GM13977 (cell line): ENCODE data around the gene CCNJL.

Experiments used
- DNase-seq: peaks from one replicate; pipeline ENCODE4 v3.0.0; 2012; ENCODE audit warnings: low spot score
- in situ Hi-C: fragments of 300-500 bp; cut with MboI; formaldehyde crosslinking; loops from one replicate; pipeline ENCODE4 v1.12.0; 2022; ENCODE audit warnings: low sequenced_read_pairs, low pct_unique_long_range_greater_than_20kb, mixed read lengths, inconsistent platforms; ENCODE audit not compliant: unreplicated experiment
- TF ChIP-seq, protein P1 (sequence below): IDR thresholded peaks from 2 replicates; pipeline ENCODE4 v1.5.1; 2012; ENCODE audit warnings: mild to moderate bottlenecking, control low read depth; ENCODE audit not compliant: insufficient read depth; ENCODE audit errors: extremely low read depth, missing control alignments

The CCNJL gene

DNA sequence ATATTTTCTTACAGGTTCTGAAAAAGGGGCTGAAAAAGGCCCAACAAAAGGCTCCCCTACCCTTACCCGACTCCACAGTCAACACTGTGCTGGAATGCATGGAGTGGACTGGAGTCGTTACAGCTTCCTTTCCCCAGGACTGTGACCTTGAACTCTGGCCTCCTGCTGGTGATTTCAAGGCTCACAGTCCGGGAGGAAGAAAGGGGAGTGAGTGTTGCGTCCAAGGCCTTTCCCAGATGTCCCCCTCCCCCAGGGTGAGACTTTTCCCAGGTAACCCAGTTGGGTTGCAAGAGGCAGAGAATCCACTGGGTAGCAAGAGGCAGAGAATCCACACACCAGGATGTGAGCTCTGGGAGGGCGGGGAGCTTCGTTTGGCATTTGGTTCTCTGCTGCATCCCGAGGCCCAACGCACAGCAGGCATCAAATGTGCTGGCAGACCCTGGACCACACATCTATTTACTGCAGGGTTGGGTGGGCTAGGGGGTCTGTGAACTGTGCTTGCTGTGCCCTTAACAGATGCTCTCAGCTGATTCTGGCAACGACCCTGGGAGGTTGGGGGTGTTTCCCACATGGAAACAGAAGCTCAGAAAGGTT, 45.5 kb downstream of the CCNJL start:
- DNase-seq = no peak
- TF ChIP-seq, protein P1, sequence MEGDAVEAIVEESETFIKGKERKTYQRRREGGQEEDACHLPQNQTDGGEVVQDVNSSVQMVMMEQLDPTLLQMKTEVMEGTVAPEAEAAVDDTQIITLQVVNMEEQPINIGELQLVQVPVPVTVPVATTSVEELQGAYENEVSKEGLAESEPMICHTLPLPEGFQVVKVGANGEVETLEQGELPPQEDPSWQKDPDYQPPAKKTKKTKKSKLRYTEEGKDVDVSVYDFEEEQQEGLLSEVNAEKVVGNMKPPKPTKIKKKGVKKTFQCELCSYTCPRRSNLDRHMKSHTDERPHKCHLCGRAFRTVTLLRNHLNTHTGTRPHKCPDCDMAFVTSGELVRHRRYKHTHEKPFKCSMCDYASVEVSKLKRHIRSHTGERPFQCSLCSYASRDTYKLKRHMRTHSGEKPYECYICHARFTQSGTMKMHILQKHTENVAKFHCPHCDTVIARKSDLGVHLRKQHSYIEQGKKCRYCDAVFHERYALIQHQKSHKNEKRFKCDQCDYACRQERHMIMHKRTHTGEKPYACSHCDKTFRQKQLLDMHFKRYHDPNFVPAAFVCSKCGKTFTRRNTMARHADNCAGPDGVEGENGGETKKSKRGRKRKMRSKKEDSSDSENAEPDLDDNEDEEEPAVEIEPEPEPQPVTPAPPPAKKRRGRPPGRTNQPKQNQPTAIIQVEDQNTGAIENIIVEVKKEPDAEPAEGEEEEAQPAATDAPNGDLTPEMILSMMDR = no peak
- in situ Hi-C loops = no loop called here

DNA sequence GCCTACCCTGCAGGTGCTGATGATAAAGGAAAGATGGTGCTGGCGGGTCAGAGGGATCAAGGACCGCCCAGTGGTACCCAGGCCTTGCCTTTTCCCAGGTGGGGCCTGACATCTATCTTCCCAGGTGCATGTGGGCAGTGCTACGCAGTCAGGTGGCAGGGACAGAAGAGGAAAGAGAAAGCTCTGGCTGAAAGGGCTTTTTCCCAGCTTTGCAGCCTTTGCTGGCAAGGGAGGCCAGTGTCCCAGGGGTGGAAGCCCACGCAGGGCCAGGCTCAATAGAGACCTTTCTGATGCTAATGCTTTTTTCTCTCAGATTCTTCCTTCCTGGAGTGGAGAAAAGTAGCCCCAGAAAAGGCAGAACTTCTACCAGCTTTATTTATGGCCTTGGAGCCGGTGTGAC, 46.3 kb downstream of the CCNJL start:
- DNase-seq = no peak
- in situ Hi-C loops = no loop called here
- TF ChIP-seq, protein P1 = no peak

DNA sequence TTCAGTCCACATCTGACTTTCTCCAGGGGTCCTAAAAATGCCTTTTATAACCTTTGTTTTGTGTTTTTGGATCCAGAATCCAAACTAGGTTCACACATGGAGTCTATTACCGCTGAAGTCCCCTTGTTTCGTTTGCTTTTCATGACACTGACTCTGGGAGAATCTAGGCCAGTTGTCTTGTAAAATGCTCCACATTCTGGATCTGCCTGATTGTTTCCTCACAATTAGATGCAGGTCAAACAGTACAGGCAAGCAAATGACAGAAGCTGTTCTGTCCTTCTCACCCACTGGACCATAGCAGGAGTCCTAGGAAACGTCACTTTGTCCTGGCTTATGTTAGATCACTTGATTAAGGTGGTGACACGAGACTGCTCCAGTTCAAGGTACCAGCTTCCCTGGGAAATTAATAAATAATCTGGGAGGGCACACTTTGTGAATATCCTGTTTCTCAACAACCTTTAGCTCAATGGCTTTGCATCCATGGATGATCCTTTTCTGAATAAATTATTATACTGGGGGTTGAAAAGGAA, 49.0 kb downstream of the CCNJL start:
- no peak for DNase-seq
- TF ChIP-seq, protein P1 = no peak
- in situ Hi-C loops = no loop called here

DNA sequence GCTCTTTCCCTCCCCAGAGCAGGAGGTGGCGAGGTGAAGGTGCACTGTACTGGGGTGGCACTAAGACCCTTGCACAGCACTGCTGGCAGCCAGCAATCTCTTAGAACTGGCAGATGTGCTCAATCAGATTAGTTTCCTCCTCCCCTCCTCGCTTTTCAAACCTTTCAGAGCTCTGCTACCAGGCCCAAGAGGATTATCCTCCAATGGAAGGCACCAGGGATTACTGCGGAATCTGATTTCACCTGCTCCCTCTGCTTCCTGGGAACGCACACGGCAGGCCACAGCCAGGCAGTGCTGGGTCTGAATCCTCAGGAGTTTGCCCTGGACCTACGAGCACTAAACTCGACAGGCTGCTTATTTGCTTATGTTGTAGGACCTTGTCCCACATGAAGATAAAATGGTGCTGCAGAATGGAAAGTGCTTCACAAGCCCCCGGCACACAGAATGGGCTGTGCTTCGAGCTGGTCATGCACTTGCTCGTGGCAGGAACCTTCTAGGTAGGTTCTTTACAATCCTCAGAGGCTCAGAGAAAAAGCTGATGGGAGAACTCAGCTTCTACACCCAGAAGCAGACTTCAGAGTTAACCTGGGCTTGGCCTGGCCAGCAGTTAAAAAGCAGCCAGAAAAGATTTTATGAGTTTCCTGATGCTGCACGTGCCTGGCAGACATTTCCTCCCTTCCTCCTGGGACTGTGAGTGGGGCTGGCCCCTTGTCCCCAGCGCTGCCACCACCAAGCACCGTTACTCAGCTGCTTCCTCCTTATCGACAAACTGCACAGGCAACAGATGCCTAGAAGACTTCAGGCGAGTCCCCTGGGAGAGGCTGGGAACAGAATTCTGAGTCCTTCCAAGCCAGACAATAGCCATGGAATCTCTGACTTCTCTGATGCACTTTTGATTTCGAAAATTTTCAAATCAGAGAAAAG, 50.0 kb downstream of the CCNJL start:
- TF ChIP-seq, protein P1 = no peak
- DNase-seq = no peak
- in situ Hi-C loops = no loop called here

DNA sequence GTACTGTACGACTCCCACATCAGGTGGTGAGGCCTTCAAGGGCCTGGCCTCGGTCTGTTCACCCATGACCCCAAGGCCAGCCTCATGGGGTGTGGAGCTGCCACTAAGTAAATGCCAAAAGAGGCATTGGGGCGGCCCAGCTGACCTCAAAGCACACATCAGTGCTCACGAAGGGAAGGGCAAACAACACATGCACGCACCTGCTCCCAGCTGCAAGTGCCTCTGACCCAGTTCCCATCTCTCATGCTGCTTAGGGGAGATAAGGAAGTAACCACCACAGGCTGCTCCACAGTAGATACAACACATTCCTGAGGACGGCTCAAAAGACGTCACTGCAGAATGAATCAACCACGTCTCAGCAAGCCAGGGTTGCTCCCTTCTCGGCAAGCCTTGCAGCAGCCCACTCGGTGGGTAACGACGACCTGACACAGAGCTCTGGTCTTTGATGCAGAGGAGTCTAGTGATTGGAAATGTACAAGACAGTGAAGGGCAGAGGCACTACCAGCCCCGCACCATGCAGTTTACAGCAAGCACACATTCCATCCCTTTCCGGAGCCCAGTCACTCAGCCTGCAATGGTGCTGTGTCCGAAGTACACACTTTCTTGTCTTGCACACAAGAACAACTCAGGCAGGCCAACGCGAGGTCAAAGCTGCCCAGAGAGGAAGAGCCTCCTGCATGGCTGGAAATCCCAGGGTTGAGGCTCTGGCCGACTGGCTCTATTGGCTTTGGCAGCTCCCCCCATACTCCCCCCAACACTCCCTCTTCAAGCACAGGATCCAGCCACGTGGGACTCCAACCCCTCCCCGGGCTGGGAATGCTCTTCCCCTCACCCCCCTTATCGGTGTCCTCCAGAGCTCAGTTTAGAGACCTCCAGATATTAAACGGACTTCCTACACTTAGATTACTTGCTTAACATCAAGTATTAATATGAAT, 51.2 kb downstream of the CCNJL start:
- DNase-seq = no peak
- TF ChIP-seq, protein P1 = no peak
- in situ Hi-C loops = no loop called here
